ENCODE results near the gene ERG.

DNA sequence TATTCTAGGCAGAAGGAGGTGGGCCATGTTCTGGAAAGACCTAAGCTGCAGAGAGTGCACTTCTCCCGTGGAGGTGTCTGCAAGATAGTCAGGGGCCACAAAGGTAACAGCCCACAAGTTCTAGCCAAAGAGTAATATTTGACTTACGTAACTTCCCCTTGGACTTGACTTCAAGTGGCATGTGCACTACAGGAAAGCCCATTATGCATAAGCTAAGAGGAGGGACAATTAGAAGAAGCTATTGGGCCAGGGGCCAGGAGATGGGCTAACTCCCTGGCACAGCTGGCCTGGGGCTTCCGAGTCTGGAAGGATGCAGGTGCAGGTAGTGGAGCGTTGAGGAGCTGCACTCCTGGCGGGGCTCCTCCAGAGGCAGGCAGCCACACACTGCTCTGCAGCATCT is 58.3 kb downstream of the ERG start:
- TF ChIP-seq SMC3 (IDR thresholded peaks at IDR 0.05) (no peak), BHLHE40 (IDR thresholded peaks at IDR 0.05; ENCODE audit: low read depth, low read length) (no peak), RCOR1 (IDR thresholded peaks at IDR 0.05; ENCODE audit: low read depth, low read length) (no peak)
- TF ChIP-seq, protein P1, sequence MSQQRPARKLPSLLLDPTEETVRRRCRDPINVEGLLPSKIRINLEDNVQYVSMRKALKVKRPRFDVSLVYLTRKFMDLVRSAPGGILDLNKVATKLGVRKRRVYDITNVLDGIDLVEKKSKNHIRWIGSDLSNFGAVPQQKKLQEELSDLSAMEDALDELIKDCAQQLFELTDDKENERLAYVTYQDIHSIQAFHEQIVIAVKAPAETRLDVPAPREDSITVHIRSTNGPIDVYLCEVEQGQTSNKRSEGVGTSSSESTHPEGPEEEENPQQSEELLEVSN (IDR thresholded peaks at IDR 0.05; ENCODE audit: borderline replicate concordance, low read depth) = no peak
- TF ChIP-seq, protein P2, sequence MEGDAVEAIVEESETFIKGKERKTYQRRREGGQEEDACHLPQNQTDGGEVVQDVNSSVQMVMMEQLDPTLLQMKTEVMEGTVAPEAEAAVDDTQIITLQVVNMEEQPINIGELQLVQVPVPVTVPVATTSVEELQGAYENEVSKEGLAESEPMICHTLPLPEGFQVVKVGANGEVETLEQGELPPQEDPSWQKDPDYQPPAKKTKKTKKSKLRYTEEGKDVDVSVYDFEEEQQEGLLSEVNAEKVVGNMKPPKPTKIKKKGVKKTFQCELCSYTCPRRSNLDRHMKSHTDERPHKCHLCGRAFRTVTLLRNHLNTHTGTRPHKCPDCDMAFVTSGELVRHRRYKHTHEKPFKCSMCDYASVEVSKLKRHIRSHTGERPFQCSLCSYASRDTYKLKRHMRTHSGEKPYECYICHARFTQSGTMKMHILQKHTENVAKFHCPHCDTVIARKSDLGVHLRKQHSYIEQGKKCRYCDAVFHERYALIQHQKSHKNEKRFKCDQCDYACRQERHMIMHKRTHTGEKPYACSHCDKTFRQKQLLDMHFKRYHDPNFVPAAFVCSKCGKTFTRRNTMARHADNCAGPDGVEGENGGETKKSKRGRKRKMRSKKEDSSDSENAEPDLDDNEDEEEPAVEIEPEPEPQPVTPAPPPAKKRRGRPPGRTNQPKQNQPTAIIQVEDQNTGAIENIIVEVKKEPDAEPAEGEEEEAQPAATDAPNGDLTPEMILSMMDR (IDR thresholded peaks at IDR 0.05) = no peak

Measured in A549 (cell line).